ENCODE results near the gene PRKD2. TPM values are rescaled to one million over a fixed set of nuclear protein-coding genes. Genes with fewer than 3 reads are reported as not detected.

The PRKD2 gene
- total RNA-seq, 1 experiment from 2014 or later: 100 TPM

- no peak for TF ChIP-seq IRF2 (CRISPR knock-in tag; IDR thresholded peaks at IDR 0.05; ENCODE audit: borderline replicate concordance, low read depth)
Measured at GRCh38 chr19:46726971-46727501, 10.1 kb upstream of the PRKD2 start (continued).

DNA sequence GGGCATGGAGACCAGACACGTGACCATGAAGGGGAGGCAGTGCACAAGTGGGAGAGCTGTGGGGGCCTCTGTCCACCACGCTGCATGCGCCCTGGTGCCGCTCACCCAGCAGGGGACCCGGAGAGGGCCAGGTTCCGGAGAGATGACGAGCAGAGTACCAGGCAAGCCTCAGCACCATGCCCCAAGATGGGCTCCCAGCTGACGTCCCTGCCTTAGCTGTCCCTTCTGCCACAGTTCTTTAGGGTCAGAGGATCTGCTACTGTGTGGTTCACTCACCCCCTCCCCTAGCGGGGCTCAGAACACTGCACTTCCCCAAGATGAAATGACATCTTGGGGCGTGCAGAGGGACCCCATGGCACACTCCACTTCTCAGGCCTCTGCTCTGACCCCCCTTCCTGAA is 9.6 kb upstream of the PRKD2 start:
- H3K4me3 Mint-ChIP-seq: no peak overlapping the region
- peak overlapping the region; percentile 89 for H3K27ac Mint-ChIP-seq

More for the DNA sequence above, 9.6 kb upstream of the PRKD2 start:
- ChIA-PET POLR2A (no interaction called here), CTCF (no interaction called here)
- TF ChIP-seq TCF7 (CRISPR knock-in tag; IDR thresholded peaks at IDR 0.05; ENCODE audit: low read depth) (no peak), MXD4 (CRISPR knock-in tag; IDR thresholded peaks at IDR 0.05; ENCODE audit: borderline replicate concordance) (no peak), CDX4 (CRISPR knock-in tag; IDR thresholded peaks at IDR 0.05; ENCODE audit: borderline replicate concordance) (no peak), ZNF138 (CRISPR knock-in tag; conservative IDR thresholded peaks at IDR 0.05) (no peak), EMX1 (CRISPR knock-in tag; IDR thresholded peaks at IDR 0.05) (no peak), ZNF396 (CRISPR knock-in tag; IDR thresholded peaks at IDR 0.05; ENCODE audit: borderline replicate concordance) (no peak), FOXP1 (CRISPR knock-in tag; IDR thresholded peaks at IDR 0.05; ENCODE audit: borderline replicate concordance) (no peak), GRHL2 (CRISPR knock-in tag; IDR thresholded peaks at IDR 0.05; ENCODE audit: insufficient replicate concordance, severe bottlenecking) (no peak), FOXP4 (CRISPR knock-in tag; IDR thresholded peaks at IDR 0.05) (no peak), CBFB (CRISPR knock-in tag; IDR thresholded peaks at IDR 0.05; ENCODE audit: low read depth) (no peak), ZNF671 (CRISPR knock-in tag; IDR thresholded peaks at IDR 0.05) (no peak), NFATC4 (CRISPR knock-in tag; IDR thresholded peaks at IDR 0.05) (no peak), RELA (CRISPR knock-in tag; IDR thresholded peaks at IDR 0.05; ENCODE audit: borderline replicate concordance) (no peak), NFYB (CRISPR knock-in tag; conservative IDR thresholded peaks at IDR 0.05; ENCODE audit: low read depth) (no peak)
- TF ChIP-seq, protein P1, sequence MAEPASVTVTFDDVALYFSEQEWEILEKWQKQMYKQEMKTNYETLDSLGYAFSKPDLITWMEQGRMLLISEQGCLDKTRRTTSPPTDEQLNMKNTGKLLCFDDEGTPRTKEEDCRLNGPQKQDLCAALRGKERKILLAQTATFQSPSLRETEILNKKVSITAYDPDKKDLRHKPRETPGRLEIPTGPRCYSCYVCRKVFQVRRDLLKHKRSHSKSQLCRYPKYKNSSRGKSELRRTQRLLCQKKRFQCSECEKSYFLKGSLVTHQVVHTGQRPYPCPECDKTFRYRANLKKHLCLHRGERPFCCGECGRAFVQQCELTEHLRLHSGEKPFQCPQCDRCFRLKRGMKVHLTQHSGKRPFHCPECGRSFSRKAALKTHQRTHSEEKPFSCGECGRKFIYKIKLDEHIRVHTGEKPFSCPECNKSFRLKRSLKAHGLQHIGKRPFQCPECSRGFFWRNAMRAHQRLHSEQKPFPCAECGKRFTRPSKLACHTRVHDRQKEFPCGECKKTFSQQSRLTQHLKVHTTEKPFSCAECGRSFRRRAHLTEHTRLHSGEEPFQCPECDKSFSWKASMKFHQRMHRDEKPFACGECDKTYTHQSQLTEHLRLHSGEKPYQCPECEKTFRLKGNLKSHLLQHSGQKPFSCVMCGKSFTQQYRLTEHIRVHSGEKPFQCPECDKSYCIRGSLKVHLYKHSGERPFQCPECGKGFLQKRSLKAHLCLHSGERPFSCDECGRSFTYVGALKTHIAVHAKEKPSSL (CRISPR knock-in tag; conservative IDR thresholded peaks at IDR 0.05): no peak
- TF ChIP-seq, protein P2, sequence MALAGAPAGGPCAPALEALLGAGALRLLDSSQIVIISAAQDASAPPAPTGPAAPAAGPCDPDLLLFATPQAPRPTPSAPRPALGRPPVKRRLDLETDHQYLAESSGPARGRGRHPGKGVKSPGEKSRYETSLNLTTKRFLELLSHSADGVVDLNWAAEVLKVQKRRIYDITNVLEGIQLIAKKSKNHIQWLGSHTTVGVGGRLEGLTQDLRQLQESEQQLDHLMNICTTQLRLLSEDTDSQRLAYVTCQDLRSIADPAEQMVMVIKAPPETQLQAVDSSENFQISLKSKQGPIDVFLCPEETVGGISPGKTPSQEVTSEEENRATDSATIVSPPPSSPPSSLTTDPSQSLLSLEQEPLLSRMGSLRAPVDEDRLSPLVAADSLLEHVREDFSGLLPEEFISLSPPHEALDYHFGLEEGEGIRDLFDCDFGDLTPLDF (CRISPR knock-in tag; IDR thresholded peaks at IDR 0.05): no peak
- TF ChIP-seq, protein P3, sequence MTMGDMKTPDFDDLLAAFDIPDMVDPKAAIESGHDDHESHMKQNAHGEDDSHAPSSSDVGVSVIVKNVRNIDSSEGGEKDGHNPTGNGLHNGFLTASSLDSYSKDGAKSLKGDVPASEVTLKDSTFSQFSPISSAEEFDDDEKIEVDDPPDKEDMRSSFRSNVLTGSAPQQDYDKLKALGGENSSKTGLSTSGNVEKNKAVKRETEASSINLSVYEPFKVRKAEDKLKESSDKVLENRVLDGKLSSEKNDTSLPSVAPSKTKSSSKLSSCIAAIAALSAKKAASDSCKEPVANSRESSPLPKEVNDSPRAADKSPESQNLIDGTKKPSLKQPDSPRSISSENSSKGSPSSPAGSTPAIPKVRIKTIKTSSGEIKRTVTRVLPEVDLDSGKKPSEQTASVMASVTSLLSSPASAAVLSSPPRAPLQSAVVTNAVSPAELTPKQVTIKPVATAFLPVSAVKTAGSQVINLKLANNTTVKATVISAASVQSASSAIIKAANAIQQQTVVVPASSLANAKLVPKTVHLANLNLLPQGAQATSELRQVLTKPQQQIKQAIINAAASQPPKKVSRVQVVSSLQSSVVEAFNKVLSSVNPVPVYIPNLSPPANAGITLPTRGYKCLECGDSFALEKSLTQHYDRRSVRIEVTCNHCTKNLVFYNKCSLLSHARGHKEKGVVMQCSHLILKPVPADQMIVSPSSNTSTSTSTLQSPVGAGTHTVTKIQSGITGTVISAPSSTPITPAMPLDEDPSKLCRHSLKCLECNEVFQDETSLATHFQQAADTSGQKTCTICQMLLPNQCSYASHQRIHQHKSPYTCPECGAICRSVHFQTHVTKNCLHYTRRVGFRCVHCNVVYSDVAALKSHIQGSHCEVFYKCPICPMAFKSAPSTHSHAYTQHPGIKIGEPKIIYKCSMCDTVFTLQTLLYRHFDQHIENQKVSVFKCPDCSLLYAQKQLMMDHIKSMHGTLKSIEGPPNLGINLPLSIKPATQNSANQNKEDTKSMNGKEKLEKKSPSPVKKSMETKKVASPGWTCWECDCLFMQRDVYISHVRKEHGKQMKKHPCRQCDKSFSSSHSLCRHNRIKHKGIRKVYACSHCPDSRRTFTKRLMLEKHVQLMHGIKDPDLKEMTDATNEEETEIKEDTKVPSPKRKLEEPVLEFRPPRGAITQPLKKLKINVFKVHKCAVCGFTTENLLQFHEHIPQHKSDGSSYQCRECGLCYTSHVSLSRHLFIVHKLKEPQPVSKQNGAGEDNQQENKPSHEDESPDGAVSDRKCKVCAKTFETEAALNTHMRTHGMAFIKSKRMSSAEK (CRISPR knock-in tag; IDR thresholded peaks at IDR 0.05; ENCODE audit: borderline replicate concordance): no peak
- Mint-ChIP-seq H3K36me3 (peaks cover 57% of the 10 kb centered on the region), H3K4me1 (peaks cover 14% of the 10 kb centered on the region), H3K9me3 (no peaks in the 10 kb centered on the region), H3K27me3 (ENCODE audit: low read depth) (no peaks in the 10 kb centered on the region; the same call in 1 of the 2 replicates)
- ATAC-seq (no peak), DNase-seq (ENCODE audit: low spot score) (no peak)
